ENCODE measurements around the gene TTC29.

TTC29 gene

GRCh38 chr4:146943691-146944375, 1.8 kb downstream of the TTC29 start:
- DNase-seq (ENCODE audit: low read depth): no peak
- TF ChIP-seq CTCF (IDR thresholded peaks at IDR 0.05; ENCODE audit: control insufficient read depth, extremely low read depth, insufficient read depth): no peak
- no peak overlapping the region for H3K4me3 ChIP-seq (ENCODE audit: low read depth, low read length)

- no peak overlapping the region for H3K4me3 ChIP-seq (ENCODE audit: low read depth, low read length)
- DNase-seq (ENCODE audit: low read depth): no peak
- TF ChIP-seq CTCF (IDR thresholded peaks at IDR 0.05; ENCODE audit: control insufficient read depth, extremely low read depth, insufficient read depth): no peak
Observed at GRCh38 chr4:146932116-146932515, 13.5 kb downstream of the TTC29 start.

- H3K4me3 ChIP-seq (ENCODE audit: low read depth, low read length): no peak overlapping the region
- DNase-seq (ENCODE audit: low read depth): no peak
- TF ChIP-seq CTCF (IDR thresholded peaks at IDR 0.05; ENCODE audit: control insufficient read depth, extremely low read depth, insufficient read depth): no peak
Observed at GRCh38 chr4:146930673-146931072, 15.0 kb downstream of the TTC29 start.

- TF ChIP-seq CTCF (IDR thresholded peaks at IDR 0.05; ENCODE audit: control insufficient read depth, extremely low read depth, insufficient read depth): no peak
- H3K4me3 ChIP-seq (ENCODE audit: low read depth, low read length): no peak overlapping the region
- DNase-seq (ENCODE audit: low read depth): no peak
Observed at GRCh38 chr4:146927695-146928094, 18.0 kb downstream of the TTC29 start.

GRCh38 chr4:146916479-146917076, 29.1 kb downstream of the TTC29 start:
- TF ChIP-seq CTCF (IDR thresholded peaks at IDR 0.05; ENCODE audit: control insufficient read depth, extremely low read depth, insufficient read depth): peak; percentile 56
- peak; percentile 18 for DNase-seq (ENCODE audit: low read depth)
- no peak overlapping the region for H3K4me3 ChIP-seq (ENCODE audit: low read depth, low read length)

- no peak for TF ChIP-seq CTCF (IDR thresholded peaks at IDR 0.05; ENCODE audit: control insufficient read depth, extremely low read depth, insufficient read depth)
- DNase-seq (ENCODE audit: low read depth): no peak
- no peak overlapping the region for H3K4me3 ChIP-seq (ENCODE audit: low read depth, low read length)
Observed at GRCh38 chr4:146915132-146915531, 30.5 kb downstream of the TTC29 start.

- no peak for DNase-seq (ENCODE audit: low read depth)
- no peak for TF ChIP-seq CTCF (IDR thresholded peaks at IDR 0.05; ENCODE audit: control insufficient read depth, extremely low read depth, insufficient read depth)
- no peak overlapping the region for H3K4me3 ChIP-seq (ENCODE audit: low read depth, low read length)
Observed at GRCh38 chr4:146900295-146900694, 45.4 kb downstream of the TTC29 start.
